ENCODE data around the gene FBXW5.

FBXW5 gene

DNA sequence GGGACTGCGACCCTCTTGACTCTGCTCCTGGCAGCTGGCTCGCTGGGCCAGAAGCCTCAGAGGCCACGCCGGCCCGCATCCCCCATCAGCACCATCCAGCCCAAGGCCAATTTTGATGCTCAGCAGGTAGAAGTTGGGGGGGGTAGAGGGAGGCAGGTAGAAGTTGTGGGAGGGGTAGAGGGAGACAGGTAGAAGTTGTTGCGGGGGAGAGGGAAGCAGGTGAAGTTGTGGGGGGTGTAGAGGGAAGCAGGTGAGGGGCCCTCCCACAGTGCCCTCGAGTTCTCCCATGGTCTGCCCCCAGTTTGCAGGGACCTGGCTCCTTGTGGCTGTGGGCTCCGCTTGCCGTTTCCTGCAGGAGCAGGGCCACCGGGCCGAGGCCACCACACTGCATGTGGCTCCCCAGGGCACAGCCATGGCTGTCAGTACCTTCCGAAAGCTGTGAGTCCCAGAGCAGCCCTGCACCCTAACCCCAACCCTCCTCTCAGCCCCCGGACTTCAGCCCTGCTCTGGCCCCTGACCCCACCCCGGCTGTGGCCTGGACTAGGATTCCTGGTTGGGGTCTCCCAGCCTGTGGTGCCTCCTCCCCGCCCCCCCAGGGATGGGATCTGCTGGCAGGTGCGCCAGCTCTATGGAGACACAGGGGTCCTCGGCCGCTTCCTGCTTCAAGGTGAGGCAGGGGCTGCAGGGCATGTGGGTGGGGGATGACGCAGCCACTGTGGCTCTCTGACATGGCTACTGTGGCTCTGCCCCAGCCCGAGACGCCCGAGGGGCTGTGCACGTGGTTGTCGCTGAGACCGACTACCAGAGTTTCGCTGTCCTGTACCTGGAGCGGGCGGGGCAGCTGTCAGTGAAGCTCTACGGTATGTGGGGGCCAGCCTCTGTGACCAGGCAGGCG is 1.0 kb upstream of the FBXW5 start:
- ATAC-seq, result no peak
- no peak for TF ChIP-seq ESRRG (CRISPR knock-in tag; IDR thresholded peaks at IDR 0.05)
- TF ChIP-seq, protein P1, sequence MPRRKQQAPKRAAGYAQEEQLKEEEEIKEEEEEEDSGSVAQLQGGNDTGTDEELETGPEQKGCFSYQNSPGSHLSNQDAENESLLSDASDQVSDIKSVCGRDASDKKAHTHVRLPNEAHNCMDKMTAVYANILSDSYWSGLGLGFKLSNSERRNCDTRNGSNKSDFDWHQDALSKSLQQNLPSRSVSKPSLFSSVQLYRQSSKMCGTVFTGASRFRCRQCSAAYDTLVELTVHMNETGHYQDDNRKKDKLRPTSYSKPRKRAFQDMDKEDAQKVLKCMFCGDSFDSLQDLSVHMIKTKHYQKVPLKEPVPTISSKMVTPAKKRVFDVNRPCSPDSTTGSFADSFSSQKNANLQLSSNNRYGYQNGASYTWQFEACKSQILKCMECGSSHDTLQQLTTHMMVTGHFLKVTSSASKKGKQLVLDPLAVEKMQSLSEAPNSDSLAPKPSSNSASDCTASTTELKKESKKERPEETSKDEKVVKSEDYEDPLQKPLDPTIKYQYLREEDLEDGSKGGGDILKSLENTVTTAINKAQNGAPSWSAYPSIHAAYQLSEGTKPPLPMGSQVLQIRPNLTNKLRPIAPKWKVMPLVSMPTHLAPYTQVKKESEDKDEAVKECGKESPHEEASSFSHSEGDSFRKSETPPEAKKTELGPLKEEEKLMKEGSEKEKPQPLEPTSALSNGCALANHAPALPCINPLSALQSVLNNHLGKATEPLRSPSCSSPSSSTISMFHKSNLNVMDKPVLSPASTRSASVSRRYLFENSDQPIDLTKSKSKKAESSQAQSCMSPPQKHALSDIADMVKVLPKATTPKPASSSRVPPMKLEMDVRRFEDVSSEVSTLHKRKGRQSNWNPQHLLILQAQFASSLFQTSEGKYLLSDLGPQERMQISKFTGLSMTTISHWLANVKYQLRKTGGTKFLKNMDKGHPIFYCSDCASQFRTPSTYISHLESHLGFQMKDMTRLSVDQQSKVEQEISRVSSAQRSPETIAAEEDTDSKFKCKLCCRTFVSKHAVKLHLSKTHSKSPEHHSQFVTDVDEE (CRISPR knock-in tag; IDR thresholded peaks at IDR 0.05), result no peak

DNA sequence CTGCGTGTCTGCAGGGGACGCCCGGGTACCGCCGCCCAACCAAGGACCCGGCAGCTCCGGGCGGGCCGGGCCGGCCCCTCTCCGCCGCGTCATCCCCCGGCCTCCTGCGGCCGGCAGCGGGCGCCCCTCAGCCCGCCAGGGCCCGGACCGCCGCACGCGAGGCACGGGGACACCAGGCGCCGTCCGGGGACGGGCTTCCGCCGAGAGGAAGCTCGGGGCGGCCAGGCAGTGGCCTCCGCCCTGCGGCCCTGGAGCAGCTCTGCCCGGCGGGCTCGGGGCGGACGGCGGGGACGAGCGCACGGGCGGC is 373 bp downstream of the FBXW5 start:
- no peak for TF ChIP-seq ISL1 (CRISPR knock-in tag; IDR thresholded peaks at IDR 0.05)
- TF ChIP-seq, protein P2, sequence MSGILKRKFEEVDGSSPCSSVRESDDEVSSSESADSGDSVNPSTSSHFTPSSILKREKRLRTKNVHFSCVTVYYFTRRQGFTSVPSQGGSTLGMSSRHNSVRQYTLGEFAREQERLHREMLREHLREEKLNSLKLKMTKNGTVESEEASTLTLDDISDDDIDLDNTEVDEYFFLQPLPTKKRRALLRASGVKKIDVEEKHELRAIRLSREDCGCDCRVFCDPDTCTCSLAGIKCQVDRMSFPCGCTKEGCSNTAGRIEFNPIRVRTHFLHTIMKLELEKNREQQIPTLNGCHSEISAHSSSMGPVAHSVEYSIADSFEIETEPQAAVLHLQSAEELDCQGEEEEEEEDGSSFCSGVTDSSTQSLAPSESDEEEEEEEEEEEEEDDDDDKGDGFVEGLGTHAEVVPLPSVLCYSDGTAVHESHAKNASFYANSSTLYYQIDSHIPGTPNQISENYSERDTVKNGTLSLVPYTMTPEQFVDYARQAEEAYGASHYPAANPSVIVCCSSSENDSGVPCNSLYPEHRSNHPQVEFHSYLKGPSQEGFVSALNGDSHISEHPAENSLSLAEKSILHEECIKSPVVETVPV (CRISPR knock-in tag; IDR thresholded peaks at IDR 0.05), result no peak
- TF ChIP-seq PPARA (CRISPR knock-in tag; IDR thresholded peaks at IDR 0.05; ENCODE audit: borderline replicate concordance), result no peak
- no peak for TF ChIP-seq ZNF8 (CRISPR knock-in tag; IDR thresholded peaks at IDR 0.05)
- peak; percentile 48 for ATAC-seq

DNA sequence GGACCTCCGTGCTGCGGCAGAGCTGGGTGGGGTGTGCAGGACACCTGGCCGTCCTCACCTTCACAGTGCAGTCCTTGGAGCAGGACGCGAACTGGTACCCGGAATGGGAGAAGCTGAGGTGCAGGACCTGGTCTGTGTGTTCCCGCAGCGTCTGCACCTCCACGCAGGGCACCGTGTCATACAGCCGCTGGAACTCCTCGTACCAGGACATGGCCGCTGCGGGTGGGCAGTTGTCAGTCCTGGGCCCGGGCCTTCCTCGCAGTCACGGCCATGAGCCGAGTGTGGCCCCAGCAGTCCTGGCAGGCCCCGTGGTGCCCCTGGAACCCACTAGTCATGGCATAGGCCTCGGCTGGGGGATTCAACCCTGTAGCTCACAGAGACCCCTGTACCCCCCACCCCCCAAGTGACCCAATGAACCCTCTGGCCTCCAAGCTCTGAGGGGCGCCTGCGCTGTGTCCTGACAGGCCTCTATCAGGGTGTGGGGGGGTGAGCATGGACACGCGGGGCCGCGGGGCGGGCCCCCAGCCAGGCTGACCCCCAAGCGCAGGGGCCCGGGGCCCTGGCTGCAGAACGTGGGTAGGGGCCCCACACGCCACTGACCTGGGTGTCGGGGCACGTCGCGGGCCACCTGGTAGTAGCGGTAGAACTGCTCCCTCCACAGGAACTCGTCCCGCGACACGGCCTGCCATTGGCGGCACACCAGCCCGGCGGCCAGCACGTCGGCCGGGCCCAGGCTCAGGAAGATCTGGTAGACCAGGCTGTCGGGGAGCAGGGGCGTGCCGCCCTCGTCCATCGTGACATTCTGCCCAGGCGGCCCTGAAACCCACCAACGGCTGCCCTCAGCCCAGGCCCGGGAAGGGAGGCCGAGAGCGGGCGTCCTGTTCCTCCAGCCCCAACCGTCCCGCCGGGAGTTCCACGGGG is 987 bp downstream of the FBXW5 start:
- no peak for TF ChIP-seq ESRRG (CRISPR knock-in tag; IDR thresholded peaks at IDR 0.05)
- TF ChIP-seq, protein P1 (CRISPR knock-in tag; IDR thresholded peaks at IDR 0.05), result no peak
- no peak for TF ChIP-seq TCF4 (CRISPR knock-in tag; IDR thresholded peaks at IDR 0.05; ENCODE audit: borderline replicate concordance)
- TF ChIP-seq, protein P3, sequence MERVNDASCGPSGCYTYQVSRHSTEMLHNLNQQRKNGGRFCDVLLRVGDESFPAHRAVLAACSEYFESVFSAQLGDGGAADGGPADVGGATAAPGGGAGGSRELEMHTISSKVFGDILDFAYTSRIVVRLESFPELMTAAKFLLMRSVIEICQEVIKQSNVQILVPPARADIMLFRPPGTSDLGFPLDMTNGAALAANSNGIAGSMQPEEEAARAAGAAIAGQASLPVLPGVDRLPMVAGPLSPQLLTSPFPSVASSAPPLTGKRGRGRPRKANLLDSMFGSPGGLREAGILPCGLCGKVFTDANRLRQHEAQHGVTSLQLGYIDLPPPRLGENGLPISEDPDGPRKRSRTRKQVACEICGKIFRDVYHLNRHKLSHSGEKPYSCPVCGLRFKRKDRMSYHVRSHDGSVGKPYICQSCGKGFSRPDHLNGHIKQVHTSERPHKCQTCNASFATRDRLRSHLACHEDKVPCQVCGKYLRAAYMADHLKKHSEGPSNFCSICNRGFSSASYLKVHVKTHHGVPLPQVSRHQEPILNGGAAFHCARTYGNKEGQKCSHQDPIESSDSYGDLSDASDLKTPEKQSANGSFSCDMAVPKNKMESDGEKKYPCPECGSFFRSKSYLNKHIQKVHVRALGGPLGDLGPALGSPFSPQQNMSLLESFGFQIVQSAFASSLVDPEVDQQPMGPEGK (CRISPR knock-in tag; IDR thresholded peaks at IDR 0.05; ENCODE audit: borderline replicate concordance), result no peak
- TF ChIP-seq BACH2 (CRISPR knock-in tag; IDR thresholded peaks at IDR 0.05; ENCODE audit: borderline replicate concordance), result no peak
- no peak for TF ChIP-seq TOX (CRISPR knock-in tag; IDR thresholded peaks at IDR 0.05; ENCODE audit: borderline replicate concordance)
- no peak for TF ChIP-seq ZFP30 (CRISPR knock-in tag; IDR thresholded peaks at IDR 0.05)
- TF ChIP-seq ISL1 (CRISPR knock-in tag; IDR thresholded peaks at IDR 0.05), result no peak
- no peak for TF ChIP-seq PPARA (CRISPR knock-in tag; IDR thresholded peaks at IDR 0.05; ENCODE audit: borderline replicate concordance)
- TF ChIP-seq ARNTL (CRISPR knock-in tag; IDR thresholded peaks at IDR 0.05; ENCODE audit: borderline replicate concordance, low read depth), result no peak
- TF ChIP-seq, protein P4, sequence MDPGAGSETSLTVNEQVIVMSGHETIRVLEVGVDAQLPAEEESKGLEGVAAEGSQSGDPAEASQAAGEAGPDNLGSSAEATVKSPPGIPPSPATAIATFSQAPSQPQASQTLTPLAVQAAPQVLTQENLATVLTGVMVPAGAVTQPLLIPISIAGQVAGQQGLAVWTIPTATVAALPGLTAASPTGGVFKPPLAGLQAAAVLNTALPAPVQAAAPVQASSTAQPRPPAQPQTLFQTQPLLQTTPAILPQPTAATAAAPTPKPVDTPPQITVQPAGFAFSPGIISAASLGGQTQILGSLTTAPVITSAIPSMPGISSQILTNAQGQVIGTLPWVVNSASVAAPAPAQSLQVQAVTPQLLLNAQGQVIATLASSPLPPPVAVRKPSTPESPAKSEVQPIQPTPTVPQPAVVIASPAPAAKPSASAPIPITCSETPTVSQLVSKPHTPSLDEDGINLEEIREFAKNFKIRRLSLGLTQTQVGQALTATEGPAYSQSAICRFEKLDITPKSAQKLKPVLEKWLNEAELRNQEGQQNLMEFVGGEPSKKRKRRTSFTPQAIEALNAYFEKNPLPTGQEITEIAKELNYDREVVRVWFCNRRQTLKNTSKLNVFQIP (CRISPR knock-in tag; IDR thresholded peaks at IDR 0.05; ENCODE audit: borderline replicate concordance, low read depth), result no peak
- ATAC-seq, result peak; percentile 42

All from SK-N-SH treated with all-trans-retinoic acid at 6 μM for 48 hours (cell line).